H9 (cell line): ENCODE measurements around the gene SLC1A5. TPM values are rescaled to one million over a fixed set of nuclear protein-coding genes. Genes with fewer than 3 reads are reported as not detected.
"Not testable (repeated sequence)": the region's sequence is repeated elsewhere in the genome, so short reads cannot be mapped to it uniquely, and the experiment has no call there.

Source experiments
- DNase-seq: peaks from one replicate; pipeline ENCODE4 v3.0.0-alpha.2; 2017
- H2AFZ ChIP-seq: one replicate; pipeline ENCODE4 v1.6.1; 2013; ENCODE audit warnings: mild to moderate bottlenecking, low read length, control low read depth, moderate library complexity
- H2AK5ac ChIP-seq: 2 replicates; pipeline ENCODE4 v1.6.1; 2013; ENCODE audit warnings: low read length, control low read depth, mixed read lengths; ENCODE audit not compliant: insufficient read length
- H2BK120ac ChIP-seq: one replicate; pipeline ENCODE4 v1.6.1; 2013; ENCODE audit warnings: low read depth, mild to moderate bottlenecking, low read length, control low read depth, inconsistent platforms; ENCODE audit not compliant: poor library complexity, severe bottlenecking
- H2BK12ac ChIP-seq: 2 replicates; pipeline ENCODE4 v1.6.1; 2013; ENCODE audit warnings: low read length, control low read depth, mixed read lengths, low read depth; ENCODE audit not compliant: insufficient read length
- H2BK15ac ChIP-seq: 2 replicates; pipeline ENCODE4 v1.6.1; 2013; ENCODE audit warnings: low read depth, low read length, control low read depth
- H2BK20ac ChIP-seq: one replicate; pipeline ENCODE4 v1.6.1; 2013; ENCODE audit warnings: low read depth, mild to moderate bottlenecking, low read length, control low read depth, inconsistent platforms; ENCODE audit not compliant: poor library complexity, severe bottlenecking
- H2BK5ac ChIP-seq: 2 replicates; pipeline ENCODE4 v1.6.1; 2013; ENCODE audit warnings: low read length, control low read depth, mixed read lengths; ENCODE audit not compliant: insufficient read length
- H3K14ac ChIP-seq: 2 replicates; pipeline ENCODE4 v1.6.1; 2013; ENCODE audit warnings: low read length, control low read depth; ENCODE audit not compliant: insufficient read depth
- H3K18ac ChIP-seq: 2 replicates; pipeline ENCODE4 v1.6.1; 2013; ENCODE audit warnings: low read depth, mild to moderate bottlenecking, mixed read lengths, low read length, control low read depth; ENCODE audit not compliant: insufficient read length
- H3K23ac ChIP-seq: 2 replicates; pipeline ENCODE4 v1.6.1; 2013; ENCODE audit warnings: low read length, control low read depth, mixed read lengths, low read depth; ENCODE audit not compliant: insufficient read length
- H3K23me2 ChIP-seq: 2 replicates; pipeline ENCODE4 v1.6.1; 2013; ENCODE audit warnings: low read depth, mild to moderate bottlenecking, mixed read lengths, low read length, control low read depth; ENCODE audit not compliant: insufficient read length, poor library complexity, severe bottlenecking
- H3K27ac ChIP-seq: 2 replicates; pipeline ENCODE4 v1.5.1; 2013; ENCODE audit warnings: low read length, control low read depth, mixed read lengths, low read depth; ENCODE audit not compliant: insufficient read length
- H3K27me3 ChIP-seq: 2 replicates; pipeline ENCODE4 v1.6.1; 2013; ENCODE audit warnings: low read length, control low read depth, inconsistent platforms; ENCODE audit not compliant: insufficient read depth
- H3K4ac ChIP-seq: 2 replicates; pipeline ENCODE4 v1.6.1; 2013; ENCODE audit warnings: low read depth, mild to moderate bottlenecking, control low read depth, inconsistent platforms, low read length, moderate library complexity
- H3K4me1 ChIP-seq: 2 replicates; pipeline ENCODE4 v1.6.1; 2013; ENCODE audit warnings: low read length, control low read depth, inconsistent platforms; ENCODE audit not compliant: insufficient read depth
- H3K4me2 ChIP-seq: 2 replicates; pipeline ENCODE4 v1.6.1; 2013; ENCODE audit warnings: low read length, control low read depth, mixed read lengths; ENCODE audit not compliant: insufficient read length, insufficient read depth
- H3K56ac ChIP-seq: 2 replicates; pipeline ENCODE4 v1.6.1; 2013; ENCODE audit warnings: low read depth, mild to moderate bottlenecking, mixed read lengths, low read length, control low read depth; ENCODE audit not compliant: insufficient read length
- H3K79me1 ChIP-seq: 2 replicates; pipeline ENCODE4 v1.6.1; 2013; ENCODE audit warnings: low read depth, mild to moderate bottlenecking, moderate library complexity, low read length, control low read depth, inconsistent platforms; ENCODE audit not compliant: insufficient read depth, poor library complexity, severe bottlenecking
- H3K79me2 ChIP-seq: 2 replicates; pipeline ENCODE4 v1.6.1; 2013; ENCODE audit warnings: low read length, control low read depth, inconsistent platforms; ENCODE audit not compliant: insufficient read depth
- H3K9ac ChIP-seq: 2 replicates; pipeline ENCODE4 v1.6.1; 2013; ENCODE audit warnings: low read length, control low read depth, mixed read lengths; ENCODE audit not compliant: insufficient read length; ENCODE audit errors: extremely low read depth
- H3K9me3 ChIP-seq: one replicate; pipeline ENCODE4 v1.6.1; 2013; ENCODE audit warnings: low read depth, low read length, inconsistent platforms; ENCODE audit not compliant: control insufficient read depth
- H3T11ph ChIP-seq: one replicate; pipeline ENCODE4 v1.6.1; 2013; ENCODE audit warnings: mild to moderate bottlenecking, low read length, control low read depth, inconsistent platforms
- H4K20me1 ChIP-seq: one replicate; pipeline ENCODE4 v1.6.1; 2013; ENCODE audit not compliant: control insufficient read depth, insufficient read length, insufficient read depth
- H4K5ac ChIP-seq: 2 replicates; pipeline ENCODE4 v1.6.1; 2013; ENCODE audit warnings: low read depth, mild to moderate bottlenecking, mixed read lengths, low read length, control low read depth; ENCODE audit not compliant: insufficient read length
- H4K8ac ChIP-seq: replicated peaks from 2 replicates; pipeline ENCODE4 v1.6.1; 2013; ENCODE audit warnings: low read length, control low read depth, mixed read lengths, low read depth; ENCODE audit not compliant: insufficient read length
- H4K91ac ChIP-seq: 2 replicates; pipeline ENCODE4 v1.6.1; 2013; ENCODE audit warnings: low read depth, mild to moderate bottlenecking, moderate library complexity, mixed read lengths, low read length, control low read depth; ENCODE audit not compliant: insufficient read length
- H3K27ac Mint-ChIP-seq, 3 experiments: 2 replicates in 2 of 3; 3 replicates in 1 of 3; pipeline ENCODE4 v1.8.0; 2020 to 2021; ENCODE audit warnings: mixed read lengths in 3 of 3, mild to moderate bottlenecking in 1 of 3, moderate library complexity in 1 of 3
- H3K27me3 Mint-ChIP-seq: 2 replicates; pipeline ENCODE4 v1.8.0; 2021; ENCODE audit warnings: low read depth, mild to moderate bottlenecking, moderate library complexity, mixed read lengths
- H3K36me3 Mint-ChIP-seq, 3 experiments: 2 replicates in 2 of 3; 3 replicates in 1 of 3; pipeline ENCODE4 v1.8.0; 2020 to 2021; ENCODE audit warnings: low read depth in 3 of 3, mixed read lengths in 3 of 3; ENCODE audit not compliant: insufficient read depth in 1 of 3
- H3K4me1 Mint-ChIP-seq, 2 experiments: 2 replicates each; pipeline ENCODE4 v1.8.0; 2020; ENCODE audit warnings: mixed read lengths in 2 of 2
- H3K4me3 Mint-ChIP-seq, 2 experiments: 2 replicates in 1 of 2; 3 replicates in 1 of 2; pipeline ENCODE4 v1.8.0; 2020 to 2021; ENCODE audit warnings: mild to moderate bottlenecking in 2 of 2, mixed read lengths in 2 of 2, moderate library complexity in 1 of 2
- H3K9me3 Mint-ChIP-seq, 2 experiments: 2 replicates in 1 of 2; 3 replicates in 1 of 2; pipeline ENCODE4 v1.8.0; 2020; ENCODE audit warnings: mild to moderate bottlenecking in 2 of 2, mixed read lengths in 2 of 2, moderate library complexity in 1 of 2
- WGBS: extraction: QIAGEN DNeasy Blood & Tissue Kit; methylation state at CpG from one replicate; pipeline ENCODE4 v1.1.7; 2013; ENCODE audit warnings: missing lambda C conversion rate, low lambda C conversion rate, mixed read lengths; ENCODE audit not compliant: insufficient read length; ENCODE audit errors: extremely low coverage; 5-methylcytosine and 5-hydroxymethylcytosine counted together
- total RNA-seq: library from RNA; stranded (reverse); gene quantifications from 2 replicates; pipeline ENCODE4 v1.2.1, GENCODE V29; 2021
- TF ChIP-seq, protein P1 (sequence below): fragments of 200-600 bp; sonication (generic); conservative IDR thresholded peaks from 3 replicates; pipeline ENCODE4 v1.8.0; 2021; ENCODE audit warnings: antibody characterized with exemption, mild to moderate bottlenecking

Gene SLC1A5
- total RNA-seq, 1 experiment from 2014 or later, result 258 TPM

GRCh38 chr19:46782355-46783019 lies 5.9 kb downstream of the SLC1A5 start:
- Mint-ChIP-seq H3K27me3 (no peaks in the 10 kb centered on the region), H3K4me3 (peak overlapping the region in 1 of 2 experiments; percentile 100; a peak in 3 of 5 replicates), H3K9me3 (no peaks in the 10 kb centered on the region; a peak in 1 of 5 replicates), H3K27ac (peak overlapping the region; percentile 94 to 97 (median 94); a peak in 6 of 7 replicates), H3K36me3 (peaks cover 71 to 87% (median 75%) of the 10 kb centered on the region in 3 experiments), H3K4me1 (peaks cover 26 to 40% of the 10 kb centered on the region in 2 experiments)
- no CpG with 5 or more reads among the region's 7 CpGs for WGBS
- Histone ChIP-seq H2BK12ac (no peak overlapping the region), H3K23ac (no peak overlapping the region), H3K56ac (no peak overlapping the region), H3K4ac (no peak overlapping the region), H2BK15ac (no peak overlapping the region), H4K8ac (no peak overlapping the region), H3K27me3 (no peaks in the 10 kb centered on the region), H2AFZ (no peak overlapping the region), H3K14ac (no peak overlapping the region), H2BK120ac (no peak overlapping the region), H3K27ac (no peak overlapping the region), H2BK20ac (no peak overlapping the region), H3K4me1 (peaks cover 5% of the 10 kb centered on the region; the same call in 1 of the 2 replicates), H2BK5ac (no peak overlapping the region), H3K79me2 (peaks cover 41% of the 10 kb centered on the region; the same call in 1 of the 2 replicates), H4K91ac (no peak overlapping the region), H3K23me2 (peaks cover 23% of the 10 kb centered on the region), H4K20me1 (peaks cover 4% of the 10 kb centered on the region), H3K4me2 (no peak overlapping the region), H2AK5ac (no peak overlapping the region), H4K5ac (no peak overlapping the region), H3T11ph (no peak overlapping the region), H3K18ac (no peak overlapping the region), H3K79me1 (peaks cover 12% of the 10 kb centered on the region), H3K9me3 (no peaks in the 10 kb centered on the region), H3K9ac (no peak overlapping the region)
- DNase-seq, result no peak
- TF ChIP-seq, protein P1, sequence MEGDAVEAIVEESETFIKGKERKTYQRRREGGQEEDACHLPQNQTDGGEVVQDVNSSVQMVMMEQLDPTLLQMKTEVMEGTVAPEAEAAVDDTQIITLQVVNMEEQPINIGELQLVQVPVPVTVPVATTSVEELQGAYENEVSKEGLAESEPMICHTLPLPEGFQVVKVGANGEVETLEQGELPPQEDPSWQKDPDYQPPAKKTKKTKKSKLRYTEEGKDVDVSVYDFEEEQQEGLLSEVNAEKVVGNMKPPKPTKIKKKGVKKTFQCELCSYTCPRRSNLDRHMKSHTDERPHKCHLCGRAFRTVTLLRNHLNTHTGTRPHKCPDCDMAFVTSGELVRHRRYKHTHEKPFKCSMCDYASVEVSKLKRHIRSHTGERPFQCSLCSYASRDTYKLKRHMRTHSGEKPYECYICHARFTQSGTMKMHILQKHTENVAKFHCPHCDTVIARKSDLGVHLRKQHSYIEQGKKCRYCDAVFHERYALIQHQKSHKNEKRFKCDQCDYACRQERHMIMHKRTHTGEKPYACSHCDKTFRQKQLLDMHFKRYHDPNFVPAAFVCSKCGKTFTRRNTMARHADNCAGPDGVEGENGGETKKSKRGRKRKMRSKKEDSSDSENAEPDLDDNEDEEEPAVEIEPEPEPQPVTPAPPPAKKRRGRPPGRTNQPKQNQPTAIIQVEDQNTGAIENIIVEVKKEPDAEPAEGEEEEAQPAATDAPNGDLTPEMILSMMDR, result no peak

GRCh38 chr19:46777956-46778645 lies 10.3 kb downstream of the SLC1A5 start:
- H3K4me1 ChIP-seq, H3K9me3 Mint-ChIP-seq, H2AK5ac ChIP-seq, H3K56ac ChIP-seq, H2BK12ac ChIP-seq, H3K18ac ChIP-seq, H2BK5ac ChIP-seq, H4K20me1 ChIP-seq, H3K9me3 ChIP-seq, H4K91ac ChIP-seq, H4K8ac ChIP-seq, H2BK15ac ChIP-seq, H3K23me2 ChIP-seq, H3K79me1 ChIP-seq, H3K4me2 ChIP-seq, H3K27ac ChIP-seq, H3K79me2 ChIP-seq, H2BK120ac ChIP-seq, DNase-seq, H4K5ac ChIP-seq, H3K23ac ChIP-seq, H3K27me3 ChIP-seq, H3K4me1 Mint-ChIP-seq, H3K9ac ChIP-seq, H3K27me3 Mint-ChIP-seq, H3K14ac ChIP-seq, H3T11ph ChIP-seq, H3K4ac ChIP-seq, H3K4me3 Mint-ChIP-seq, H2BK20ac ChIP-seq, H2AFZ ChIP-seq: not testable (repeated sequence)
- WGBS, result no CpG with 5 or more reads among the region's 12 CpGs
- peaks cover 64 to 83% (median 77%) of the 10 kb centered on the region in 3 experiments for H3K36me3 Mint-ChIP-seq
- peak overlapping the region in 1 of 3 experiments; percentile 90; a peak in 4 of 7 replicates for H3K27ac Mint-ChIP-seq
